ENCODE results near the gene KCNIP4.
"Not testable (repeated sequence)": the region's sequence is repeated elsewhere in the genome, so short reads cannot be mapped to it uniquely, and the experiment has no call there.

KCNIP4 gene

GRCh38 chr4:21948347-21949072 is at the start of gene KCNIP4:
Gene KCNIP4 (minus strand): TSS chr4:21948772.
- DNase-seq = peak; percentile 17 to 25

DNA sequence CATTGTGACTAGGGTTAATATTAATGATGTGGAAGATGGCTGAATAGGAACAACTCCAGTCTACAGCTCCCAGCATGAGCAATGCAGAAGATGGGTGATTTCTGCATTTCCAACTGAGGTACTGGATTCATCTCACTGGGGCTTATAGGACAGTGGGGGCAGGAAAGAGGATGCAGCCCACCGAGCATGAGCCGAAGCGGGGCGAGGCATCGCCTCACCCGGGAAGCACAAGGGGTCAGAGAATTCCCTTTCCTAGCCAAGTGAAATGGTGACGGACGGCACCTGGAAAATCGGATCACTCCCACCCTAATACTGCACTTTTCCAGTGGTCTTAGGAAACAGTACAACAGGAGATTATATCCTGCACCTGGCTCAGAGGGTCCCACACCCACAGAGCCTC is 48.0 kb upstream of the KCNIP4 start:
- DNase-seq = not testable (repeated sequence)

- no peak for DNase-seq
These were observed 43.8 kb upstream of the KCNIP4 start for GRCh38 chr4:21992330-21992729.

GRCh38 chr4:21991562-21991961 is 43.0 kb upstream of the KCNIP4 start:
- DNase-seq = no peak

DNA sequence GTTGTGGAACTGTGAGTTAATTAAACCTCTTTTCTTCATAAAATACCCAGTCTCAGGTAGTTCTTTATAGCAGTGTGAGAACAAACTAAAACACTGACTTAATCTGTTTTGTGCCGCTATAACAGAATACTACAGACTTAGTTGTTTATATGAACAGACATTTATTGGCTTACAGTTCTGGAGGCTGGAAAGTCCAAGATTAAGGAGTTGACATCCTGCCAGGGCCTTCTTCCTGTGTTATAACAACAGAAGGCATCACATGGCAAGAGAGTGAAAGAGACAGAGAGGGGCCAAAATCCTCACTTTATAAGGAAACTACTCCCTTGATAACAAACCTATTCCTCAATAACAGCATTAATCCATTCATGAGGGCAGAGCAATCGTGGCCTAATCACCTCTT is 42.5 kb upstream of the KCNIP4 start:
- DNase-seq = no peak

DNA sequence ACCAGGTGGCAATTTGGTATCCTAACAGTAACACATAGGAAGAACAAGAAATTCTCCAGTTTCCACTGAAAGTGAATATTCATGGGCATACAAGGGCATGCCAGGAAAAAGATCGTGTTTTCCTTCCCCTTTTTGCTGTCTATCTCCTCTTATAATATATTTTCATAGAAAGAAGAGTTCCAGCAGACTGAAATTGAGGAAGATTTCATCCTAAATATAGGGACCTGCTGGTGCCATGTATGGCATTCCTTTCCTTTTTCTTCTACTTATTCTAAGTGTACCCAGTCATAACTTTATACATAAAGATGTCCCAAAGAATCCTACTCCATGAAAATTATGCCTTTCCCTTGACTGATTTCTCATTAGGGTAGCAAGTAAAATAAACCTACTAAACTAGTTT is 40.8 kb upstream of the KCNIP4 start:
- no peak for DNase-seq

GRCh38 chr4:21986307-21986706 is 37.7 kb upstream of the KCNIP4 start:
- DNase-seq = no peak

- DNase-seq = no peak
These were observed 33.5 kb upstream of the KCNIP4 start for GRCh38 chr4:21982087-21982486.

- no peak for DNase-seq
These were observed 30.6 kb upstream of the KCNIP4 start for GRCh38 chr4:21979196-21979595.

DNA sequence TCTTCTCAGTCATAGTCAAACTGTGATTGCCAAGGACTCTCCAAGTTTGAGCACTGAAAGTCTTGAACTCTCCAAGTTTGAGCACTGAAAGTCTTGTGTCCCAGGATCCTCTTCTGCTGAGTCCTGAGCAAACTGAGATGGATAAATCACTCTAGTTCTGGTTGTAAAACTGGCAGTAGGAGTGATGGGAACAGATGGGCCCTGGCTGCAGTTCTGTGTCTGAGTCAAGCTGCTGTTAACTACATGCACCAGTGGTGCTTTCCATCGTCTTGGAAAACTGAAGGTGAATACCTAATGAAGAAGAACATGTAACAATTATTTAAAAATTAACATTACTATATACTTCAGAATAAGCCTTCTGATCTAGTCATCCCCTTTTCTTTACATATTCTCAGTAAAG is 27.6 kb upstream of the KCNIP4 start:
- no peak for DNase-seq

DNA sequence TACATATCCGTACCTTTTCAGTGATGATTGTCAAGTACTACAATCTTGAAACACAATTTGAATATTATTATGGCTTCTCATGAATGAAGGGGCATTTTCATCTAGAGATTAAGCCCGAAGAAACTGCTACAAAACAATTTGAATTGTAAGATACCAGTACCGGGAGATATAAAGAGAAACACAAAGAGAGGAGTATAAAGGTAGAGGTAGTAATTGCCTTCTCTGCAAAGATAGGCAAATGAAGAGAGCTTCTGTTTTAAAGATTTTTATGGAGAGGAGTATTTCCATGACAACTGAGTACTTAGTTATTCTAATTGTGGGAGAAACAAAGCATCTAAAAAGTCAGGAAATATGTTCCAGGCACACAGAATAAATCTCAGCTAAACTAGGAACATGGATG is 25.3 kb upstream of the KCNIP4 start:
- no peak for DNase-seq

GRCh38 chr4:21964762-21965319 is 16.3 kb upstream of the KCNIP4 start:
- no peak for DNase-seq

- no peak for DNase-seq
These were observed 14.1 kb upstream of the KCNIP4 start for GRCh38 chr4:21962691-21963090.

- DNase-seq = no peak
These were observed 12.2 kb upstream of the KCNIP4 start for GRCh38 chr4:21960793-21961192.

DNA sequence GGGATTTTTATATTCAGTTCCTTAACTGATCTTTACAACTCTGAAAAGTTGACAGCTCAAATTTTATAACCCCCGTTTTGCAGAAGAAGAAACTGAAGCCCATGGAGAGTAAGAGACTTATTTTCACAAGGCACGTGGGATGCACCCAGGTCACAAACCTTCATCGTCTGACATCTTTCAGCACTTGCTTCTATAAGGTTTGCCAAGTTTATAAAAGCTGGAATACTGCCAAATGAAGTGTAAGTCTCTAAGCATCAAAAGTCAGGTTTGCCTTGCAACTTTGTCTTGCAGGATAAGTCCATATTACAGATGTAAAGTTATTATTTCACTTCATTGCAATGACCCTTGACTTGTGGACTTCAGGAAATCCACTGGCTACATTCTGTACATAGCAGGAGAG is 6.3 kb upstream of the KCNIP4 start:
- DNase-seq = no peak

GRCh38 chr4:21953653-21954052 is 5.1 kb upstream of the KCNIP4 start:
- DNase-seq = no peak

DNA sequence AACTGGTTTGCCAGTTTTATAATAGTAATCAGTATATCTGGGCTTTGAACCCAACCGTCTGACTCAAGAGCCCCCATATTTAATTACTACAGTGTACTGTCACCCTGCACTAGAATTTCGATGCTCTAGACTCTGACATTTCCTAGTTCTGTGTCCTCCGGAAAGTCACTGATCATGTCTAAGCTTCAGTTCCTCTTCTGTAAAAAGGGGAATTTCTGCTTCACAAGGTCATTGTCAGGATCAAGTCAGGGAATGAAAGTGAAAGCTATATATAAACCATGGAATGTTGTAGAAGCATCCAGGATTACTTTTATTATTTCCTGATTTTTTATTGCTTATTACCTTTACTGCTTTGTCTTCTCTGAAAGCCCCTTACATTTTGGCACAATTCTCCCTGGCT is 4.0 kb upstream of the KCNIP4 start:
- DNase-seq = no peak

DNA sequence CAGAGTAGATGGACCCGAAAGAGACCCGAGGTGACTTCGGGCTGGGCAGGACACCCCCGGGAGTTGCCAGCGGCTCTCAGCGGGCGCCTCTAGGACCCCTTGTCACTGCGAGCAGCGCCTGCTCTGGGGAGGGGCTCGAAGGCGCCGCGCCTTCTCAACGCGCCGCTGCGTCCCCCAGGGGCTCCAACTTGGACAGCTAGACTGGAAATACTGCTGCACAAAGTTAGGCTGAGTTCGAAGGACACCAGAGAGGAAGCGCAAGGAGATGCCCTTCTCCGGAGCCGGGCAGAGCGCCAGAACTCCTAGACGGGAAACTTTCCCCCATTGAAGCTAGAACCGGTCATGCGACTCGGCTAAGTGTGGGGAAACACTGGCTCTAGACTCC is 493 bp upstream of the KCNIP4 start:
- no peak for DNase-seq

DNA sequence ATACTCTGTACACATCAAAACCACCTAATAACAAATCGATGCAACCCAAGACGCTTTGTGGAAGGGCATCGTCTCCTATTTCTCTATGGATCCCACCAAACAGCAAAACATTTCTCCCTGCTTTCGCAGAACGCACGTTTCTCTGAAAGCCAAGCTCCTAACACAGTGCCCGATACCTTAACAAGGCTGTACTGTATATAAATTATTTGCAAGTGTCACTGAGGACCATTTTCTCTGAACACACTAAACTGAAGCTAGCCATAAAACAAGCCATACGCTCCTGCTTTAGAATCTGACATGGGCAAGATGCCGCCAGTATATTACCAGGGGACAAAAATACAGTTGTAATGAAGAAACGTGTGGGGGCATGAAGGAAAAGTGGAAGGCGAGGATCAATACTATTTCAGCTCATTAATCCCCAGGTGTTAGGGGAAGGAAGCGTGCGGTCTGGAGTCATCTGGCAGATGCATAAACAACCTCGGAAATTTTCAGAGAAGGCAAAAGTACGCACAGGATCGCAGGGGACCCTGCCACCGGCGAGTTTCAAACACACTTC is 703 bp downstream of the KCNIP4 start:
- DNase-seq = no peak

DNA sequence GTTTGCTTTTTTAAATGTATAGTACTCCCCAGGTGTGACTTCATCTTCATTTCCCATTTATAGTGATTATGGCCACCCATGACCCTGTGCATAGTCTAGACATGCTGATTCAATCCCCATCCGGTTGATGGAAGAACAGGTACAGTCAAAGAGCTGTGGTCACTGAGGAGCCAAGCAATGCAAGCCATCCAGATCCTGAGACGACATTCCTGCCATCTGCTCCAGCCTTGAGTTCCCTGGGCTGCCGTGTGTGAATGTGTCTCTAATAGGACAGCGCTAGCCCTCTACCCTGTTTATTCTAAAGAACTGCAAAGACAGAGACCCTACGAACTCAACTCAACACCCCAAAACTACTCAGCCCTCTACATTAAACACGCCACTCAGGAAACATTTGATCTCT is 1.7 kb downstream of the KCNIP4 start:
- no peak for DNase-seq

DNA sequence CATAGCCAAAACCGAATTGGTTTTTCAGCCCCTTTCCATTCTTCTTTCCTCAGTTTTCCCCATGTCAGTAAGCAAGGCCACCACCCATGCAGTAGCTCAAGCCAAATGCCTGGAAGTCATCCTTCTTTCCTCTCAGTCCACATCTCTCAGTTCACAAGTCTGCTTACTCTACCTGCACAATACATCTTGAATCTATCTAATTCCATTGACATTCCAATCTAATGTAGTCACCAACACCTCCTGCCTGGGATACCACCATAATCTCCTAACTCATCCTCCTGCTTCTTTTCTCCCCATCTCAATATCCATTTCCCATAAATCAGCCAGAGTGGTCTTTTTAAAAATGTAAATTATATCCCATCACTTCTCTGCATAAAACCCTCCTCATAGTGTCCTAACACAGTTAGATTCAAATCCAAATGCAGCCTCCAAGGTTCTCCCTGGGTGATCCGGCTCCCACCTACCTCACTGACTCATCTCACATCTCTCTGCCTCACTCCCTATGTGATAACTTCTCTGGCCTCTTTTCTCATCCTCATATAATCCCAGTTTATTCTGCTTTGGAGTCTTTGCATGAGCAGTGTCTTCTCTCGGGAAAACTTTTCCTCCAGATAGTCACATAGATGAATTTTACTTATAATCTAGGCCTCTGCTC is 26.9 kb downstream of the KCNIP4 start:
- DNase-seq = no peak

DNA sequence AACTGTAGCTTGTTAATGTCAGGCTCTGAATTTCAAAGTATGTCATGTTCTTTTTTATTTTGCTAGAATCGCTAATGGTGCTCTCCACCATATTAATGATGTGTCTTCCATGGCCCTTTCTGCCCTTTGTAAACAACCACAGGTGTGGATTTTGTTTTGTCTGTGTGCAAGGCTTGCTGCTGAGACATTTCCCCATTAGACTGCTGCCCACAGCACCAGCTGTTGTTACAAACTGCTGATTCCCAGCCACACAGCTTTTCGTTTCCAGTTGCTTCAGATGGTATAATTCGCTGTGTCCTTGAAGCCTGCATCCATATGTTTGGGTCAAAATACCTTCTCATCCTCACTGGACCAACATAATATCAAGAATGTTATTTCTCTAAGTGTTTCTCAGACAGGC is 32.8 kb downstream of the KCNIP4 start:
- DNase-seq = no peak

- DNase-seq = no peak
These were observed 46.7 kb downstream of the KCNIP4 start for GRCh38 chr4:21901831-21902230.

GRCh38 chr4:21901281-21901680 is 47.3 kb downstream of the KCNIP4 start:
- no peak for DNase-seq
